Stomach (tissue), 4 donors: ENCODE data around the gene MTRF1.

ENCODE experiments used
- CTCF ChIP-seq, 7 experiments: fragments of 450-650 bp in 4 of 7; fragments of 200-600 bp in 3 of 7; sonication (generic) in 3 of 7; IDR thresholded peaks; one replicate each; pipeline ENCODE4 v1.5.1; 2016 to 2019; ENCODE audit warnings: antibody characterized with exemption in 7 of 7, control low read depth in 2 of 7, mild to moderate bottlenecking in 1 of 7
- POLR2A ChIP-seq, 4 donors: fragments of 450-650 bp; IDR thresholded peaks; one replicate each; pipeline ENCODE4 v1.6.1; 2016; ENCODE audit warnings: antibody characterized with exemption in 4 of 4, control low read depth in 2 of 4, mild to moderate bottlenecking in 1 of 4, moderate library complexity in 1 of 4

GRCh38 chr13:41291246-41291645 lies 27.9 kb upstream of the MTRF1 start:
- TF ChIP-seq CTCF (IDR thresholded peaks at IDR 0.05): no peak
- no peak for TF ChIP-seq POLR2A (IDR thresholded peaks at IDR 0.05)
